Stimulated activated CD8-positive, alpha-beta memory T cell treated with anti-CD3 and anti-CD28 coated beads, Interleukin-12 subunit alpha, Interleukin-12 subunit beta, amount 100 ng/mL, for 24 hours (primary cell): Measurements from ENCODE around the gene EYA4.

Source experiments
- DNase-seq: peaks from one replicate; pipeline ENCODE4 v3.0.0-alpha.2; 2020; ENCODE audit errors: extremely low read depth

EYA4 gene

DNA sequence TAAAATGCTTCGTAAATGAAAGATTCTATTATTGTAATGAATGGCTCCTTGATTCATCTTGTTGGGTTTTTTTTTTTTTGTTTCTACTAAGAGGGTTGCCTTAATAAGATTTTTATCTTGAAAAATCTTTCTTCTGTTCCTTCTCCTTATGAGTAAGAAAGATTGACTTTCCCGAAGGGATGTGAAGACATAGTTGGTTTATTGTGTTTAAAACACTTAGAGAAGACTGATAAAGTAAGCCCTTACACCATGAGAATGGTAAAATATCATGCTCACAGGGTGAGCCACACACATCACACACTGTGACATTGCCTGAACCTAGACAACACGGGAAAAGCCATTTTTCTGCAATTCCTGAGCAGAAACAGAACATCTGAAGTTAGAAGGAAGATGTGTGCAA lies 330.5 kb downstream of the EYA4 start:
- DNase-seq, result no peak

DNA sequence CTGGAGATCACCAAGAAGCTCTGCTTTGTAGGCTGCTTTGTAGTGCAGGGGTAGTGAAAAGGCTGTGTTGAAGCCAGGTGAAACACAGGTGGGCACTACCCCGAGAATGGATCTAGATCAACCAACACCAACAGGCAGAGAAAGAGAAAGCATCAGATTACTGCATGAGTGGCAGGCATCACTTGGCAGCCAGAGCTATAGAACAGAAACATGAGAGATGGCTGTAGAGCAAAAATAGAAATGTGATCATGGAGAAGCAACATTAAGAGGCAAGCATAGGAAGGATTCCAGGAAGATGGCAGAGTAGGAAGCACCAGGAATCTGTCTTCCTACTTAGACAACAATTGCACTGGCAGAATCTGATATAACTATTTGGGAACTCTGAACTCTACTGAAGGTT lies 336.7 kb downstream of the EYA4 start:
- DNase-seq, result no peak
